IPS-NIHi11 (cell line): ENCODE data around the gene RAB7A.
"Not testable (repeated sequence)": the region's sequence is repeated elsewhere in the genome, so short reads cannot be mapped to it uniquely, and the experiment has no call there.

Experiments
- DNase-seq: peaks from one replicate; pipeline ENCODE4 v3.0.0; 2012; ENCODE audit warnings: mixed read lengths, low spot score

Gene RAB7A

DNA sequence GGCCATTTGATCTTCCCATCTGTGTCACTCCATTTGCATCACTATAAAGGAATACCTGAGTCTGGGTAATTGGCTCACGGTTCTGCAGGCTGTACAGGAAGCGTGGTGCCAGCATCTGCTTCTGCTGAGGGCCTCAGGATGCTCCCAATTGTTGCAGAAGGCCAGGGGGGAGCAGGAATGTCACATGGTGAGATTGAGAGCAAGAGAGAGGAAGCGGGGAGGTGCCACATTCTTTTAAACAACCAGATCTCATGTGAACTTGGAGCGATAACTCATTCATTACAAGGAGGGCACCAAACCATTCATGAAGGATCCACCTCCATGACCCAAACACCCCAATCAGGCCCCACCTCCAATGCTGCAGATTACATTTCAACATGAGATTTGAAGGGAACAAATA, 13.1 kb upstream of the RAB7A start:
- DNase-seq: no peak

DNA sequence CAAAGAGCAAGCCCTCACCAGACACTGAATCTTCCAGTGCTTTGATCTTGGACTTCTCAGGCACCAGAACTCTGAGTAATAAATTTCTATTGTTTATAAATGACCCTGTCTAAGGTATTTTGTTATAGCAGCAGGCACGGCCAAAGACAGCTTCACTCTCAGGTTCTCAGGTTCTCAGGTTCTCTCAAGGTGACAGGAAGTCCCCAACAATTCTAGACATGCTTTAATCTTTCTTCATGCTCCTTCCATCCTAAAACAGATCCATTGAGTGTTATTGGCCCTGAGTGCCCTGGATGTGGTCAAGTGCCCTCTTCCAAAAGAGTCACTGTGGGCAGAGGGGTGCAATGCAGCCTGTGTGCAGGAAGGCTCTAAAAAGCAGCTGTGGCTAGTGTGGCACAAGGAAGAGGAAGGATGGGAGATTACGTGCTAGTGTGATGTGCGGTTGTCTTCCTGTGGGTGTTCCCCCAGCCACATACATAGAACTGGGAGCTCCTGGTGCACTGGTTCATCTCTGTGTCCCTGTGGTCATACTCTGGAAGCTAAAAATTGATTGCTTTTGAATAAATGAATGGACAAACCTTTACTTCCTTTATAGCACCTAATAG, 11.0 kb upstream of the RAB7A start:
- no peak for DNase-seq

DNA sequence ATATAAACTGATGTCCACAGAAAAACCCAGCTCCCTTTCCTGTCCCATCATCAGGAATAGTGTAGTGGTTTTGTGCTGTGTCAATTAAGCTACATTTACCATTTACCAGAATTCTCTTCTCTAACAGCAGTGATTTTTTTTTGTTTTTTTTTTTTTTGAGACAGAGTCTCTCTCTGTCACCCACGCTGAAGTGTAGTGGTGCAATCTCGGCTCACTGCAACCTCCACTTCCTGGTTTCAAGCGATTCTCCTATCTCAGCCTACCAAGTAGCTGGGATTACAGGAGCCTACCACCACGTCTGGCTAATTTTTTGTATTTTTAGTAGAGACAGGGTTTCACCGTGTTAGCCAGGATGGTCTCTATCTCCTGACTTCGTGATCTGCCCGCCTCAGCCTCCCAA, 7.1 kb upstream of the RAB7A start:
- not testable (repeated sequence) for DNase-seq

DNA sequence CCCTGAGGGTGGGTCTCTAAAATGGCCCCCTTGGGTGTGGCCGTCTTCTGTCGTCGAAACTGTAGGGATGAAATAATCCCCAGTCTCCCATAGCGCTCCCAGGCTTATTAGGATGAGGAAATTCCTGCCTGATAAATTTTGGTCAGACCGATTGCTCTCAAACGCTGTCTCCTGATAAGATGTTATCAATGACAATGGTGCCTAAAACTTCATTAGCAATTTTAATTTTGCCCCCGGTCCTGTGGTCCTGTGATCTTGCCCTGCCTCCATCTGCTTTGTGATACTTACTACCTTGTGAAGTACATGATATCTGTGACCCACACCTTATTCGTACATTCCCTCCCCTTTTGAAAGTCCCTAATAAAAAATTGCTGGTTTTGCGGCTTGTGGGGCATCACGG, 5.1 kb upstream of the RAB7A start:
- DNase-seq: no peak

DNA sequence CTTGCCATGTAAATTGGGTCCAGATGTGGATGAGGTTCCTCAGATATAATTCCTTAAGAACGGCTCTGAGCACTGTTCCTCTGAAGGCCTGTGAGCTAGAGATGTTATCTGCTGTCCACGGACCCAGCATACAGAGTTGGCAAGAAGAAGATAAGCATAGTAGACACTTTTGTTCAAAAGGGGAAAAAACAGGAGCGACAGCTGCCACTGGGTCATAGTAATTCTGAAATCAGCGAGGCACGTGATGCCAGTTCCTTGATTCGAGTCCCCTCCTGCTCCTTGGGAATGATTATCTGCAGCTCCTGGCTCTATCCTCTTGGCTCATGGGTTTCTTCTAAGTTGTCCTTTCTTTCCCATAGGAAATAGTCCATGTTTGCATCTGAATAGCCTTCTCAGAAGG, 2.5 kb upstream of the RAB7A start:
- no peak for DNase-seq

DNA sequence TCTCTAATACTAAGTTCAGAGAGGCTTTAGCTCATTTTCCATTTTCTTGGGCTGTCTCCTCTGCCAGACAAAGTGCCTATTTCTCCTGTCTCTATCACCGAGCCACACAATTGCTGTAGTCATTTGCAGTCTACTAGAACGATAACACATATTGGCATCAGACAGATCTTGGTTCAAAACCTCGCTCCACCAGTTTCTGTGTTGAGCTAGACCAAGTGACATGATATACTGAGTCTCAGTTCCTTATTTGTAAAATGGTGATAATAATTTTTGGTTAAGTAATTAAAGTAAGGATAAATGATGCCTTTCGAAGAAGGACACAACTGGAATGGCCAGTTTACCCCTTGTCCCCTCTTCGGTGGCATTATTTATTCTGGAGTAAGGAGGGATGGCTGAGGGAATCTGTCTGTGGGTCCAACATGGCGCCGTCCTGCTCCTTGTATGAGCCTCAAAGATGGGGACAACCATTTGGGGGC, 398 bp upstream of the RAB7A start:
- DNase-seq: no peak

DNA sequence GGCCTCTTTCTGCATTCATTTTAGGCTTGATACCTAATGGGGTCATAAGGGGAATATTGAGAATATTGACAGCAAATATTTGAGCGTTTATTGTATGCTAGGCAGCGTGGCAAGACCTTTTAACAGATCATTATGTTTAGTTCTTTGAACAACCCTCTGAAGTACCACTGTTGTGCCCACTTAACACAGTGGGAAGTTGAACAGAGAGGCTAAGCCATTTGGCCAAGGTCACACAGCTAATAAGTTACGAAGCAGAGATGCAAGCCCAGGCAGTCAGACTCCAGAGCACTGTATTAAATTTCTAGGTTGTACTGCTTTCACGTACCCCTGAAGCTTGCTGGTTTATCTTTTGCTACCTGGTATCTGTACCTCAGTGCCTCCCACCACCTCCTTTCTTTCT, 1.1 kb downstream of the RAB7A start:
- DNase-seq: no peak

DNA sequence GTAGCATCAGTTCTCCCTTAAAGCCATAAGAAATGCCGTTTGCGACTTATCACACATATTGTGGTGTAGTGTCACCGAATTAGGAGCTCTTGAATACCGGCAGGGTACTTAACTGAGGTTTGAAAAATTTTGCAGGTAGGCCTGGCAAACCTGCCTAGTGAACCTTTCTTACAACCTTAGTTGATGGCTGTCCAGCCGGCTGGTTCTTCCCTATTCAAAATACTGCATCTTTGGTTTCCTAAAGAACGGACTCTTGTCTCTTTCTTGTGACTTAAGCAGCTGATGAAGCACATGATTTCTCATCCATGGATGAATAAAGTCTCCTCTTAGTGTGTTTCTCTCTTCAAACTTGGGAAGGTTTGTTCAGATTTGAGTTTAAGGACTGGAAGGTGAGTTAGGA, 1.5 kb downstream of the RAB7A start:
- no peak for DNase-seq

DNA sequence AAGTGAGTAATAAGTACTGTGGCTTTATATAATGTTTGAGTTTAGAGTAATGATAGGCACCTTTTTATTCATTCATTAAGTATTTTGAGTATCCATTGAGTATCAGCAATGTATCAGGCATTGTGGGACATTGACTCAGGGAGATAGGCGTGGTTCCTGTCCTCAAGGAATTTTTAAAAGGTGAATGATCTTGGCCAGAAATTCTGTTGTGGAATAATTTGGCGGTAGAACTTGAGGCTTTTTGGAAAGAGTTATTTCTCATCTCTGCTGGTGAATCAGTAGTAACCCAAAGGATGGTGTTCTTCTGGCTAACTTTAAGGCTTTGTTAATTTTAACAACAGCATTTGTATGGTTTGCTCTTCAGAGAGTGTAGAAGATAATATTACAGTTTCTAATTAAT, 2.0 kb downstream of the RAB7A start:
- no peak for DNase-seq

DNA sequence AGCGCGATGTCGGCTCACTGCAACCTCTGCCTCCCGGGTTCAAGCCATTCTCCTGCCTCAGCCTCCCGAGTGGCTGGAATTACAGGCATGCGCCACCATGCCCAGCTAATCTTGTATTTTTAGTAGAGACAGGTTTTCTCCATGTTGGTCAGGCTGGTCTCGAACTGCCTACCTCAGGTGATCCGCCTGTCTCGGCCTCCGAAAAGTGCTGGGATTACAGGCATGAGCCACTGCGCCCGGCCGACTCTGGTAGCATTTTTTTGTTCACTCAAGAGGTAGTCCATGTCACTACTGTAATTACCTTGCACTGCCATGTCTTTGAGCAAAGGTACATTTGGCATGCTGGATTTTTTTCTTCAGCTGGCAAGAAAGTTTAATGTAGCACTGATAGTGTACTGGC, 2.5 kb downstream of the RAB7A start:
- DNase-seq: not testable (repeated sequence)

DNA sequence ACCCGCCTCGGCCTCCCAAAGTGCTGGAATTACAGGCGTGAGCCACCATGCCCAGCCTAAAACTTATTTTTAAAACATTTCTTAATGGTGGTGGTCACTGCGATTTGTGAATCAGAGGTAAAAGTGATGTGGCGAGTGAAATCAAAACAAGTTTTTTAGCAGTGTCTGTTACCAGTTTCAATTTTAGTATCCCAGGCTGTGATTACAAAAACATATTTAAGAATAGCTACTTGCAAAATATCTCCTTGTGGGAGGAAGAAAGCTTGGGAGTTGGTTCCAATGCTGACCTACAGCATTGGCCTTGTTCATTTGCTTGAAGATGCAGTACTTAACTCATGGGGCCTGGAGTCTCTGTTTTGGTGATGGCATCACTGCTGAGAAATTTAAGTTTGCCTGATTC, 4.5 kb downstream of the RAB7A start:
- no peak for DNase-seq

DNA sequence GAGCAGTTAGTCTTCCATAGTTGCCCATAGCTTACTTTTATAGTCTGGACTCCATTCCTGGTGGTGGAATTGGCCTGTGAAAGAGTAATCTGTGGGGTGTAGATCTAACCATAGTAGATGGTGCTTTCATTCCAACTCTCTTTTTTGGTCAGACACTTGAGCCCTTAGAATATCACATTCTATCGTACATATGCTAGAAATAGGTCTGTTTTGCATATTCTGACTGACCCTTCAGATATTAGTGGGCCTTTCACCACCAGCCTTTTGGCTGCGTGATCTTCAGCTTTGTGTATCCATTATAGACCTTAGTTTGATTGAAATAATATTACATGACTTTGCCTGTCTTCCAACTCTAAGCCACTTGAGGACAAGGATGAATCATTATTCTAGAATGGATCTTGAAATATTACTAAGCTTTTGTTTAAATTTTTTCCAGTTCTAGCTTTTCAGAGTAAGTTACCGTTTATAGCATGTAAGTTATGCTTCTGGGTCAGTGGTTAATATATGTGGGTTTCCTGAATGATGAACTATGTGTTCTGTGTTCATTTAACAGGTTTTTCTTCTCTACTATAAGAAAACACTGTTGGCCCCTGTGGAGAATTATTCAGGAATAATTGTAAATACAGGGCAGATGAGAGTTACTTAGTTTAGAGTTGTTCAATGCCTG, 8.7 kb downstream of the RAB7A start:
- DNase-seq: no peak

DNA sequence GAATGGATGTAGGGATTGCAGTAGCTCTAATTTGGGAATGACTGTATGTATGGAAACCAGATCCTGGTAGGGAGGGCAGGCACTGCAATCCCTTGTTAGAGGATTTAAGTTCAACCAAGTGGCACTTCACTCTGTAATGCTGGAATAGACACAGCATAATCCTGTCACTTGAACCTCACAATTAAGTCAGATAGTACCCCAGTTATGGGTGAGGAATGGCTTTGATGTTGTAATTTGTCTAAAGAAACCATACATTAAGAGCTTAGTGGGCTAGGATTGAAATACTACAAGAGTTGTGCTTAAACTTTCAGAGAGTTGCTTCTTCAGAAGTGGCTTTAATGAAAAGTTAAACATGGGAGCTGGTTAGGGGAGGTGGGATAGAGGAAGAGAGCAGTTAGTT, 9.3 kb downstream of the RAB7A start:
- DNase-seq: no peak

DNA sequence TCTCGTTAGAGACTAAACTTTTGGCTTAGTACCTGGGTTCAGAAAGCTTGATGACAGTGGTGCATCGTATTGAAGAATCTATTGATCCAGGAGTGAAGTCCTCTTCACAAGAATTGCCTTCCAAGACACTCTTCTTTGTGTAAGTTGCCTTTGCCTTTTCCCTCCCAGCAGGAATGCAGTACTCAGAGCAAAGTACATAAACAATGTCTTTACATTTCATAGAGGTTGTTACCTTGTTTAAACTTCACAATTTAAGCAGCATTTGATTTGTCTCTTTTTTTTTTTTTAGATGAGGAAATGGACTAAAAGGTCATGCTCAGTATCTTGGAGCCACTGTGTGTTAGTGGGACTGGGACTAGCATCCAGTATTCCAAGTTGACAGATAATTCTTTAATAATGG, 9.9 kb downstream of the RAB7A start:
- no peak for DNase-seq

DNA sequence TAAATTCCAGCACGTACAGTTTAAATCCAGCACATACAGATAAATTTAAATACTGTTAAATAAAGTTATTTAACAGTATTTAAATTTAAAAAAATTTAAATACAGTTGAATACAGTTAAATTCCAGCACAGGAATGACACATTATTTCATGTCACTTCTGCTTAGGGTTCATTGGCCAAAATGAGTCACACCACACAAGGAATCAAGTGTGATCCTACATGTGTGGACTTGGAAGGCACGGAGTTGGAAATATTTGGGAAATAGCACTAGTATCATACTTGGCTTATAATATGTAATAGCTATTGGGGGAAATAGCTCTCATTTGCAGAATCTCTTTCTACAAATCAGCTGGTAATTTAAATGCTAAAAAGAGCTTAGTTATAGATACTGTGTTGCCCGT, 10.6 kb downstream of the RAB7A start:
- DNase-seq: no peak

DNA sequence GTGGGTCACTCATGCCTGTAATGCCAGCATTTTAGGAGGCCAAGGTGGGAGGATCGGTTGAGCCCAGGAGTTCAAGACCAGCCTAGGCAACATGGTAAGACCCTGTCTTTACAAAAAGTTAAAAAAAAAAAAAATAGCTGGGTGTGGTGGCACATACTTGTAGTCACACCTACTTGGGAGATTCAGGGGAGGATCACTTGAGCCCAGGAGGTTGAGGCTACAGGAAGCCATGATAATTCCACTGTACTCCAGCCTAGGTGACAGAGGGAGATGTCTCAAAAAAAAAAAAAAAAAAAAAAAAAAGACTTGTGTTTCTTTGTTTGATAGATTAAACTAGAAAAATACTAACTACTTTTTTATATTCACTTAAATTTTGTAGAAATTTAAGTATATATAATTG, 14.6 kb downstream of the RAB7A start:
- DNase-seq: no peak

DNA sequence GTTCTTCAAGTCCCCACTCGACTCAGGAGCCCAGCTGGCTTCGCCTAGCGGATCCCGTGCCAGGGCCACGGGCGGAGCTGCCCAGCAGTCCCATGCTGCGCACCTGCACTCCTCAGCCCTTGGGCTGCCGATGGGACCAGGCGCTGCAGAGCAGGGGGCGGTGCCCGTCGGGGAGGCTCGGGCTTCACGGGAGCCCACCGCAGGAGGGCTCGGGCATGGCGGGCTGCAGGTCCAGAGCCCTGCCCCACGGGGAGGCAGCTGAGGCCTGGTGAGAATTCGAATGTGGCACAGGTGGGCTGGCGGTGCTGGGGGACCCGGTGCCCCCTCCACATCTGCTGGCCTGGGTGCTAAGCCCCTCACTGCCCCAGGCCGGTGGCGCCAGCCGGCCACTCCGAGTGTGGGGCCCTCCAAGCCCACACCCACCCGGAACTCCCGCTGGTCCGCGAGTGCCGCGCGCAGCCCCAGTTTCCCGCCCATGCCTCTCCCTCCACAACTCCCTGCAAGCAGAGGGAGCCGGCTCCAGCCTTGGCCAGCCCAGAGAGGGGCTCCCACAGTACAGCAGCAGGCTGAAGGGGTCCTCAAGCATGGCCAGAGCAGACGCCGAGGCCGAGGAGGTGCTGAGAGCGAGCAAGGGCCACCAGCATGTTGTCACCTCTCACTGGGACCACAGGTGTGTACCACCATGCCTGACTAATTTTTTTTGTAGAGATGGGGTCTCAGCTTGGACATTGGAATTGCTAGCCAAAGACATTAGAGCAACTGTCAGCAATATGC, 17.0 kb downstream of the RAB7A start:
- DNase-seq: no peak

DNA sequence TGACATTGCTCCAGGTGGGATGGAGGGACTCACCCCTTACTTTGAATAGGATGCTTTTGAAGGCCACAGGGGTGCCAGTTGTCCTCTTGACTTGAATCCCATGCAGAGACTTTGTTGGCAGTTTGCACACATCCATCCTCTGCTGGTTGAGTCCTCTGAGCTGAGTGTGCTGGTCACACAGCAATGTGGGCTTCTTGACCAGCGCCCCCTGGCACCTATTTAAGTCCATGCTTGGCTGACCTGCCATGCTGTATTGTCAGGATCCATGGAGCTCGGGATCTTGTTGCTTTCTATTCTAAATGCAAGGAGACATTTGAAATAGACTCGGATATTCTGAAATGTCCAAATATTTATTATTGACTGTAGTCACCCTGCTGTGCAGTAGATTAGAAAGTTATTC, 19.8 kb downstream of the RAB7A start:
- DNase-seq: no peak

DNA sequence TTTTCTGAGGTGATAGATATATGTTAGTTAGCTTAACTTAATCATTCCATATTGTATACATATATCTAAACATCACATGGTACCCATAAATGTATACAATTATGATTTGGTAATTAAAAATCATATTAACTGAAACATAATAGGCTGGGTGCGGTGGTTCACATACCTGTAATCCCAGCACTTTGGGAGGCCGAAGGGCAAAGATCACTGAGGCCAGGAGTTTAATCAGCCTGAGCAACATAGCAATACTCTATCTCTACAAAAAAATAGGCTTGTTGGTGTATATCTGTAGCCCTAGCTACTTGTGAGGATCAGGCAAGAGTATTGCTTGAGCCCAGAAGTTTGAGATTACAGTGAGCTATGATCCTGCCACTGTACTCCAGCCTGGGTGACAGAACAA, 20.9 kb downstream of the RAB7A start:
- no peak for DNase-seq

DNA sequence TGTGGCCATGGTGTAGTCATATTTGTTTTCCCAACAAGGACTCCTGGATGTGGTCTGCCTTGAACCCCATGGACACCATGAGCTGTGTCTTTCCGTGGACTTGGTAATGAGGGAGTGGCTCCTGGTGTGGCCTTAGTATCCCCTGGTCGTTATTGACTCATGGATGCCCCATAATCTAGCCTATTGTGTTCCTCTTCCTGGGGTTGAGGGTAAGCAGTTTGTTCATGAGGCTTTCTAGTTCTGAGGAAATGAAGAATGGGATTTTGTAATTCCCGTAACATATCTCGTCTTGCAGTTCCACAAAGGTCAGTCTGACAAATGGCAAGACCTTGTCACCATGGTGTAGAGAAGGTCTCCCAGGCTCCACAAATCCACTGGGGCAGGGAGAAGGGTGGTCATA, 22.6 kb downstream of the RAB7A start:
- DNase-seq: no peak

DNA sequence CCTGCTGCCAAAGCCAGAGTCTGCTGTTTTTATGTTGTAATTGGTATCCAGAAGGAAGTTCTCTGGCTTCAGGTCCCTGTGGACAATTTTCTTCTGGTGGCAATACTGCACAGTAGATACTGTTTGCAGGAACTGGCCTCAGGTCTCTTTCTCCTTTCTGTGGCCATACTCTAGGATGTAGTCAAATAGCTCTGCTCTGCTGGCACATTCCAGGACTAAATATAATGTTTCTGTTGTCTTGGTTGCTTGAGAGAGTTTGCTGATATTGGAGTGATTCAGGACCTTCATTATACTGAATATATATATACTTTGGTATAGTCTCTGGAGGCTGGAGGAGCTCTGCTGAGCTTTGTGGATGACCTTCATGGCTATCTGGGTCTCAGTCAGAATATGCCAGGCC, 23.1 kb downstream of the RAB7A start:
- DNase-seq: no peak

DNA sequence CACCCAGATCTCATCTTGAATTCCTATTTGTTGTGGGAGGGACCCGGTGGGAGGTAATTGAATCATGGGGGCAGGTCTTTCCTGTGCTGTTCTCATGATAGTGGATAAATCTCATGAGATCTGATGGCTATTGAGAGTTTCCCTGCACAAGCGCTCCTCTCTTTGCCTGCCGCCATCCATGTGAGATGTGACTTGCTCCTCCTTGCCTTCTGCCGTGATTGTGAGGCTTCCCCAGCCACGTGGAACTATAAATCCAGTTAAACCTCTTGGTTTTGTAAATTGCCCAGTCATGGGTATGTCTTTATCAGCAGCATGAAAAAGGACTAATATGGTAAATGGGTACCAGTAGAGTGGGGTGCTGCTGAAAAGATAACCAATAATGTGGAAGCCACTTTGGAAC, 23.6 kb downstream of the RAB7A start:
- not testable (repeated sequence) for DNase-seq

DNA sequence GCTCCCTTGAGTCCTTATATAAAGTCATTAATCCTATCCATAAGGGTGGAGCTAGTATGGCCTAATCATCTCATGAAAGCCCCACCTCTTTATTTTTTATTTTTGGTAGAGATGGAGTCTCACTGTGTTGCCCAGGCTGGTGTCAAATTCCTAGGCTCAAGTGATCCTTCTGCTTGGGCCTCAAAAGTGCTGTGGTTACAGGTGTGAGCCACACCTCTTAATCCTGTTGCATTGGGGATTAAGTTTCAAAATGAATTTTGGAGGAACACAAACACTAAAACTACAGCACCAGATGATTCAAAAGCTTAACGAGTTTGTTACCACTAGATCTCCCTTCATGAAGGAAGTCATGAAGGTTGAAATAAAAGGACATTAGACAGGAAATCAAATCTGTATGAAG, 27.7 kb downstream of the RAB7A start:
- DNase-seq: no peak

DNA sequence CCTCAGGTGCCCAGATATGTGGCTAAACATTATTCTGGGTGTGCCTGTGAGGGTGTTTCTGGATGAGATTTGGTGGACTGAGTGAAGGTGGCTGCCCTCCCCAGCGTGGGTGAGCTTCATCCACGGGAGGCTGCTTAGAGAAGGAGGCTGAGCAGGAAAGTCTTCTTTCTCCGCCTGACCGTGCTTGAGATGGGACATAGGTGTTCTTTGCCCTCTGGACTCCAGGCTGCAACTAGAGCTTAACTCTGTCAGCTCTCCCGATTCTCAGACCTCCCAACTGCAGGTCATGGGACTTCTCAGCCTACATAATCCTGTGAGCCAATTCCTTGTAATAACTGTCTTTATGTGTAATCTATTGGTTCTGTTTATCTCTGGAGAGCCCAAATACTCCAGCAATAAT, 34.1 kb downstream of the RAB7A start:
- no peak for DNase-seq
